NCI-H446 treated with DMSO at 0.1 percent for 48 hours (cell line): ENCODE results near the gene PLVAP.

Experiments
- DNase-seq: peaks from one replicate; lab custom pipeline; 2025; lab: John Stamatoyannopoulos, UW

Gene PLVAP

GRCh38 chr19:17357078-17357666 lies 20.0 kb downstream of the PLVAP start:
- DNase-seq: no peak

GRCh38 chr19:17353386-17353785 lies 23.8 kb downstream of the PLVAP start:
- DNase-seq: no peak

GRCh38 chr19:17352608-17353280 lies 24.4 kb downstream of the PLVAP start:
- no peak for DNase-seq

- DNase-seq: no peak
Measured at GRCh38 chr19:17351815-17352435, 25.2 kb downstream of the PLVAP start.

GRCh38 chr19:17348700-17349099 lies 28.4 kb downstream of the PLVAP start:
- DNase-seq: no peak

GRCh38 chr19:17347877-17348276 lies 29.3 kb downstream of the PLVAP start:
- DNase-seq: no peak

GRCh38 chr19:17347361-17347760 lies 29.8 kb downstream of the PLVAP start:
- DNase-seq: no peak

- no peak for DNase-seq
Measured at GRCh38 chr19:17346109-17346671, 31.0 kb downstream of the PLVAP start.

- DNase-seq: no peak
Measured at GRCh38 chr19:17341845-17342244, 35.3 kb downstream of the PLVAP start.

- DNase-seq: no peak
Measured at GRCh38 chr19:17341386-17341785, 35.8 kb downstream of the PLVAP start.

- no peak for DNase-seq
Measured at GRCh38 chr19:17340871-17341357, 36.2 kb downstream of the PLVAP start.

GRCh38 chr19:17340302-17340870 lies 36.8 kb downstream of the PLVAP start:
- no peak for DNase-seq

- no peak for DNase-seq
Measured at GRCh38 chr19:17339088-17339741, 37.9 kb downstream of the PLVAP start.

GRCh38 chr19:17338433-17339078 lies 38.6 kb downstream of the PLVAP start:
- DNase-seq: no peak

GRCh38 chr19:17337675-17338432 lies 39.3 kb downstream of the PLVAP start:
- DNase-seq: no peak

- peak; percentile 98 for DNase-seq
Measured at GRCh38 chr19:17336872-17337674, 40.1 kb downstream of the PLVAP start, which contains the start of gene GTPBP3. TSS of gene GTPBP3 (plus strand) at chr19:17337553. CDS start at chr19:17337612, 59 bp downstream.

GRCh38 chr19:17335575-17335974 lies 41.6 kb downstream of the PLVAP start:
- DNase-seq: no peak

GRCh38 chr19:17334414-17335409 lies 42.4 kb downstream of the PLVAP start, which contains the start of gene ANO8:
TSS of gene ANO8 (minus strand) at chr19:17334855. CDS start at chr19:17334670, 185 bp downstream.
- DNase-seq: peak; percentile 93
